H1 (cell line): Measurements from ENCODE around the gene ZNF451. TPM values are rescaled to one million over a fixed set of nuclear protein-coding genes. Genes with fewer than 3 reads are reported as not detected.

Source experiments
- EZH2 ChIP-seq: fragments of 200-600 bp; sonication (generic); IDR thresholded peaks from 2 replicates; pipeline ENCODE4 v1.7.1; 2012; ENCODE audit warnings: low read depth, mild to moderate bottlenecking, moderate library complexity, low read length, inconsistent platforms; ENCODE audit not compliant: severe bottlenecking
- KDM1A ChIP-seq: fragments of 200-600, 300-600 bp; sonication (generic); IDR thresholded peaks from 2 replicates; pipeline ENCODE4 v1.7.1; 2016; ENCODE audit warnings: mild to moderate bottlenecking, low read length, borderline replicate concordance
- NANOG ChIP-seq: IDR thresholded peaks from 2 replicates; pipeline ENCODE4 v1.6.1; 2011; ENCODE audit warnings: low read length, low read depth, mild to moderate bottlenecking, inconsistent platforms; ENCODE audit not compliant: insufficient read depth, poor library complexity, severe bottlenecking
- NRF1 ChIP-seq: IDR thresholded peaks from 2 replicates; pipeline ENCODE4 v1.6.1; 2011; ENCODE audit warnings: mild to moderate bottlenecking, low read depth, low read length, improper control_type of control experiment
- SIX5 ChIP-seq: IDR thresholded peaks from 2 replicates; pipeline ENCODE4 v1.6.1; 2011; ENCODE audit warnings: mild to moderate bottlenecking, low read depth, low read length
- SP1 ChIP-seq: IDR thresholded peaks from 2 replicates; pipeline ENCODE4 v1.6.1; 2011; ENCODE audit warnings: low read depth, low read length
- SP2 ChIP-seq: IDR thresholded peaks from 2 replicates; pipeline ENCODE4 v1.6.1; 2012; ENCODE audit warnings: mild to moderate bottlenecking, low read length, inconsistent platforms
- polyA plus RNA-seq, 7 experiments: library from polyadenylated mRNA; depleted of rRNA in 3 of 7; stranded (reverse) in 5 of 7; unstranded in 2 of 7; fragments of >200 nt in 5 of 7; fragments of 200-250 nt in 2 of 7; gene quantifications; 1 replicate in 5 of 7; 2 replicates in 1 of 7; 4 replicates in 1 of 7; pipeline versions ENCODE4 v1.2.1 to v1.2.3, GENCODE V29; 2011 to 2013; ENCODE audit warnings: missing spikeins in 2 of 7, mixed read lengths in 2 of 7
- total RNA-seq: library from RNA; stranded (reverse); fragmentation: NEBNext Ultra II Directional; extraction: Animal tissue kit (Norgen Biotek cat#: 25700); gene quantifications from 2 replicates; pipeline ENCODE4 v1.2.1, GENCODE V29; 2021

ZNF451 gene
- total and polyA plus RNA-seq, 2 of the 8 experiments (the other 6 are each of a cell fraction or from before 2014, with no cell fraction given) = 10.7 to 56.8 TPM

DNA sequence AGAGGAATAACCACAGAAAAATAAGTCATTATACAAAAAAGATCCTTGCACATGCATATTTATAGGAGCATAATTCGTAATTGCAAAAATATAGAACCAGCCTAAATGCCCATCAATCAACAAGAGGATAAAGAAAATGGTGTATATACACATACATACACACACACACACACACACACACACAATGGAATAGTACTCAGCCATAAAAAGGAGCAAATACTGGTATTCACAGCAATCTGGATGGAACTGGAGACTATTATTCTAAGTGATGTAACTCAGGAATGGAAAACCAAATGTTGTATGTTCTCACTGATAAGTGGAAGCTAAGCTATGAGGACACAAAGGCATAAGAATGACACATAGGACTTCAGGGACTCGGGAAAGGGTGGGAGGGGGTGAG lies 45.4 kb upstream of the ZNF451 start (continued):
- TF ChIP-seq EZH2 (no peak), KDM1A (no peak), NRF1 (no peak), SP2 (no peak), SP1 (no peak), NANOG (no peak), SIX5 (no peak)
